PC-3 (cell line): Measurements from ENCODE around the gene TMEM163.

Experiments used
- EZH2 ChIP-seq: fragments of 300-600 bp; sonication (generic); IDR thresholded peaks from one replicate; pipeline ENCODE4 v1.6.1; 2017; ENCODE audit warnings: antibody characterized with exemption, mild to moderate bottlenecking, low read length; ENCODE audit not compliant: unreplicated experiment
- TF ChIP-seq, protein P1 (sequence below): fragments of 300-600 bp; sonication (generic); conservative IDR thresholded peaks from 2 replicates; pipeline ENCODE4 v1.5.1; 2017; ENCODE audit warnings: antibody characterized with exemption, low read depth, mild to moderate bottlenecking, low read length

DNA sequence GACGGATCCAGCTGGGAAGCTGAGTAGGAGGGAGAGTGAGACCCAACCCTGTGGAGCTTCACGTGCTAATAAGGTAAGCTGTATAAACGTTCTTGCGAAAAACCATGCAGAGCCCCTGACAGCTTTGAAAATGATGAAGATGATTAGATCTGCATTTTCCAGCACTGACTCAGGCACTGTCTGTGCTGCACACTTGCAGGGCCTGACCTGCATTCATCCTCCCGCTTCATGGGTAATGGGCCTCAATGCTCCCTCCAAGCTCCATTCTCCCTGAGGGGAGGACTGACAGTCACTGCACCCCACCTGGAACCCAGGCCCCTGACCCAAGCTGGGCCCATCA lies 205.4 kb downstream of the TMEM163 start:
- TF ChIP-seq, protein P1, sequence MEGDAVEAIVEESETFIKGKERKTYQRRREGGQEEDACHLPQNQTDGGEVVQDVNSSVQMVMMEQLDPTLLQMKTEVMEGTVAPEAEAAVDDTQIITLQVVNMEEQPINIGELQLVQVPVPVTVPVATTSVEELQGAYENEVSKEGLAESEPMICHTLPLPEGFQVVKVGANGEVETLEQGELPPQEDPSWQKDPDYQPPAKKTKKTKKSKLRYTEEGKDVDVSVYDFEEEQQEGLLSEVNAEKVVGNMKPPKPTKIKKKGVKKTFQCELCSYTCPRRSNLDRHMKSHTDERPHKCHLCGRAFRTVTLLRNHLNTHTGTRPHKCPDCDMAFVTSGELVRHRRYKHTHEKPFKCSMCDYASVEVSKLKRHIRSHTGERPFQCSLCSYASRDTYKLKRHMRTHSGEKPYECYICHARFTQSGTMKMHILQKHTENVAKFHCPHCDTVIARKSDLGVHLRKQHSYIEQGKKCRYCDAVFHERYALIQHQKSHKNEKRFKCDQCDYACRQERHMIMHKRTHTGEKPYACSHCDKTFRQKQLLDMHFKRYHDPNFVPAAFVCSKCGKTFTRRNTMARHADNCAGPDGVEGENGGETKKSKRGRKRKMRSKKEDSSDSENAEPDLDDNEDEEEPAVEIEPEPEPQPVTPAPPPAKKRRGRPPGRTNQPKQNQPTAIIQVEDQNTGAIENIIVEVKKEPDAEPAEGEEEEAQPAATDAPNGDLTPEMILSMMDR = no peak
- TF ChIP-seq EZH2 = no peak
